Right ventricle myocardium inferior (tissue), 1 donor: ENCODE data around the gene SRI. TPM values are rescaled to one million over a fixed set of nuclear protein-coding genes. Genes with fewer than 3 reads are reported as not detected.

Experiments
- ATAC-seq: fragments of 200-7000 bp; cut with Tn5 transposase; one replicate; pipeline ENCODE4 v1.9.1; 2020; ENCODE audit warnings: mild to moderate bottlenecking, moderate library complexity
- DNase-seq: peaks from one replicate; pipeline ENCODE4 v3.0.0; 2021; ENCODE audit errors: missing footprints
- intact Hi-C: fragments of 100-400 bp; cut with DNase I; formaldehyde crosslinking; loops from one replicate; pipeline ENCODE4 v1.11.0; 2022
- total RNA-seq: library from RNA; stranded (reverse); fragmentation: NEBNext Ultra II Directional; extraction: Animal tissue kit (Norgen Biotek cat#: 25700); gene quantifications from one replicate; pipeline ENCODE4 v1.2.1, GENCODE V29; 2021
- donor health status: DM: no; HTN: yes; CAD: no; lungs with severe emphysema.

The SRI gene
- total RNA-seq, 1 donor from 2014 or later: 93.6 TPM

- ATAC-seq (no peak), DNase-seq (no peak)
- intact Hi-C loops: no loop called here
Observed at GRCh38 chr7:88229302-88229995, 9.6 kb upstream of the SRI start.

GRCh38 chr7:88226886-88227516, 7.2 kb upstream of the SRI start:
- no peak for DNase-seq
- intact Hi-C loops: no loop called here
- no peak for ATAC-seq

GRCh38 chr7:88226201-88226600, 6.4 kb upstream of the SRI start:
- ATAC-seq (no peak), DNase-seq (no peak)
- intact Hi-C loops: no loop called here

DNA sequence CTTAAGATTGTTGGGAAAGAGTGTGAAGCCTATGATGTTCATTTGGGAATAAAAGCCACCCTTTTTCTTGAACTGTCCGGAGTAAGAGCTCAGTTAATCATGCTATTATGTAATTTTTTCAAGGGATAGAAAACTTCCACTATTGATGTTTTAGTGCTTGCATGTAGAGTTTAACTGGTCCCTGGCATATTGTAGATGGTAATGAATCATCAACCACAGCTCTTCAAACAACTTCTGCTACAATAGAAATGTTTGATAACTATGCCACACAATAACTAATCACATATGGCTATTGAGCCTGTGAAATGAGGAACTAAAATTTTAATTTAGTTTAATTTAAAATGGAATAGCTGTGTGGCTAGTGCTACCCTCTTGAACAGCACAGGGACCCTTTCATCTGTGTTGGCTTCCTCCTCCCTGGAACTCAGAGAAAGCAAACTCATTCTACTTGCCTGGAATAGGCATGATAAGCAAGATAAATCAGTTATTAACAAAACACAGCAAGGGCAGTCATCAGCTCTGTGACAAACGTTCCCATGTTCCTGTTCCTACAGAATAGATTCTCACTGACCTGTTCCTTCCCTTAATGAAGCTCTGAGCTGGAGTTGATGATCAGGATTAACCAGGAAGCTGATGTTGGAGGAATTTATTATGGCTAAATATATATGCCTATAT, 4.9 kb upstream of the SRI start:
- intact Hi-C loops: no loop called here
- ATAC-seq (no peak), DNase-seq (no peak)

DNA sequence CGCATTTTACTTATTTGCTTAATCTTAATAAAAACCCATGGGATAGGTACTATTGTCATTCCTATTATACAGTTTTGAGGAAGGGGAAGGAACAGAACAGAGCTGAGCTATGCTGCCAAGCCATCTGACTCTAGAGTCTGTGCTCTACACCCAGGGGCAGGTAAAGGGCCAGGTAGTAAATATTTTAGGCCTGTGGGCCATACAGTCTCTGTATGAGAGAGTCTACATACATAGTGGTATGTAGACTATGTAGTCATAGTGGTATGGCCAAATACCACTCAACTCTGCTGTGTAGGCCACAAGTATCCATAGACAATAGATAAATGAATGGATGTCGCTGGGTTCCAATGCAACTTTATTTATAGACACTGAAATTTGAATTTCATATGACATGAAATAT, 3.4 kb upstream of the SRI start:
- intact Hi-C loops: no loop called here
- DNase-seq: no peak
- ATAC-seq: no peak

- ATAC-seq (peak; percentile 34), DNase-seq (peak; percentile 78)
- intact Hi-C loops: no loop called here
Observed at GRCh38 chr7:88218836-88219605, 817 bp downstream of the SRI start.

- intact Hi-C loops: no loop called here
- ATAC-seq: no peak
- no peak for DNase-seq
Observed at GRCh38 chr7:88218429-88218745, 1.5 kb downstream of the SRI start.

DNA sequence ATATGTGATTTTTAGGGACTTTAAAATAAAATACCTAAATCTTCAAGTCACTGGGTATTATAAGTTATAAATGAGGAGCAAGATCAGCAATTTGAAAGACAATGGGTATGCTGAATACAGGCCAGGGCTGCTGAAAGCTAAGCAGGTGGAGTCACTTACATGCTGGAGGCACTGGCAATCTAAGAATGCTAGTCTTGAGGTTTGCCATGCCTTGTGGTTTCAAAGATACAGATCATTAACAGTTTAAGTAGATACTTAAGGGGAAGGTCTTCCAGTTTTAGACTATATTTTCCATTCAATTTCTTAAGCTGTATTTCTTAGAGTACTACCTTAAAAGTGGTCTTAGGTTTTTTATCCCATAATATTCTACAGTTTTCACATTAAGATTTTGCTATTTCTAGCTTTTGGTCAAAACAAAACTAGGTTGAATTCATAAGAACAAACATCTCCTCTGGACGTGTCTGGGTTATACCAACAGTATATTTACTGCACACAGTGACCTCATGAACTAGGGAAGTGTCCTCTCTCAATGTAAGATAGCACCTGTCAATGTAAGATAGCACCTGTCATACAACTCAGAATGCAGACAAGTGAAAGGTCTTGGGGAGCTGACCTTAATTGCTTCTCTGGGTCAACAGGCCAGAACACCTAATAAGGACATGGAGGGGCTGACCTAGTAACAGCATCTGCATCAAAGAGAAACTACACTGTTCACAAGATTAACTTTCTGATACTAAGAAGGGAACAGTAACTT, 2.0 kb downstream of the SRI start:
- ATAC-seq: no peak
- intact Hi-C loops: no loop called here
- DNase-seq: no peak

- DNase-seq: no peak
- intact Hi-C loops: no loop called here
- no peak for ATAC-seq
Observed at GRCh38 chr7:88216276-88216675, 3.6 kb downstream of the SRI start.

DNA sequence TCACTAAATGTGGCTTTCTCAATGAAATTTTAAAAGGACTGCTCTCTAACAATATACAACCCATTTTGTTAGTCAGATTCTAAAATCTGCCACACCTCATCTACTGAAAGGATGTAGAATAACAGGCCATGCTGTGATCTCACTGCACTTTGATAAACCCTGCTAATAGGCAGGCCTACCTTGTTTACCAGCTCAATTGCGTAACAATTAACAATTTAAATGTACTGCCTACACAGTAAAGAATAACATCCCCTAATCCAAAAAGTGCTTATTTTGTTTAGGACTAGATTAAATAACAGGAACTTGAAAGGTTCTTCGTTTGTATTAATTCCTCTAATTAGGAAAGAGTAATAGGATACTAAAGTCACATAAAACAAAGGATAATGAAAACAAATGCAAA, 4.5 kb downstream of the SRI start:
- ATAC-seq: no peak
- DNase-seq: no peak
- intact Hi-C loops: no loop called here

DNA sequence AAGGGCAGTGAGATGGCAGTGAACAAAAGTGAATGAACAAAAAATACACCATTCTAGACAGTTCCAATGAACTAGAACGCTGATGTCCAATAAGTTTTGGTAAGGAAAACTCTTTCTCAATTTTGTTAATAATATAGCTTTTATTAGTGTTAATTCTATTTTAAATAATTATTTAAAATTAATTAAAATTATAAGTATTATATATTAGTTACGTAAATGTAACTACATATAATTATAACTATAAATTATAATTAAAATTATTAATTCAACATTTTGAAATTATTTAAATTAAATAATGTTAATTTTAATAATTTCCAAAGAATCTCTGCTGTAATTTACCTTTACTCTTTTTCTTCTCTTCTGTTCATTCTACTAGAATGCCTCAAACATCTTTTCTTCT, 5.4 kb downstream of the SRI start:
- ATAC-seq: no peak
- intact Hi-C loops: no loop called here
- no peak for DNase-seq

- DNase-seq (no peak), ATAC-seq (no peak)
Observed at GRCh38 chr7:88212918-88213317, 6.9 kb downstream of the SRI start.

GRCh38 chr7:88208521-88208920, 11.3 kb downstream of the SRI start:
- DNase-seq: no peak
- intact Hi-C loops: no loop called here
- ATAC-seq: no peak

More at GRCh38 chr7:88212918-88213317, 6.9 kb downstream of the SRI start:
- intact Hi-C loops: no loop called here

DNA sequence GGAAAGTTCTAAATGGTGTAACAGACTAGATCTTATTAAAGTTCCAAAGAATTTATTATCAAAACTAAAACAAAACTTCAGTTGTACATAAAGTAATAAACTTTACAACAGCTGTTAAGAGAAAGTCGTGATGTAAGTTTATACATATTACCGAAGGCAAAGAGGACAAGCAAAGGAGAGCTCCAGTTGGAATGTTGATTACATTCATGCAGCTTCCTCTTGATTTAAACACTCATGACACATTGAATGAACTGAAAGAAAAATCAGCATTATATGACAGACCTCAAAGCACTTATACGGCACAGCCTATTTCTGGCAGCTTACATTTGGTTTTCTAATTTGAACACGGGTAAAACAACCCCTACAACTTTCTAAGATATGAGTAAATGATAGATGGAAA, 13.6 kb downstream of the SRI start:
- intact Hi-C loops: no loop called here
- DNase-seq: no peak
- no peak for ATAC-seq

DNA sequence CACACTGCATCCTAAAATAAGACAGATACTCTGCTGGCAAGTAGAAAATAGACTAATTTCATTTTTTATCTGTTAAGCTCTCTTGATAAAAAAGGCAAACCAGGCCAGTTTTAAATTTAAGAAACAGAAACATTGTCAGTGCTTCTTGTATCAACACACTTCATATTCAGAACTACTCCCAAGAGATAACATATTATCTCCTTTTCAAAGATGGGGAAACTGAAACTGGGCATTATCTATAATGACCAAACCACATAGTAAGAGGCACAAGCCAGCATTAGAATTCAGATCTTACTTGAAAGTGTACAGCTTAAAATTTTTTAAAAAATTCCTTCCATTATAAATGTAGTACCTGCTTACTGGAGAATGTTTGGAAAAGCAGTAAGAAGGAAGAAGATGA, 14.7 kb downstream of the SRI start:
- ATAC-seq (no peak), DNase-seq (no peak)
- intact Hi-C loops: no loop called here

GRCh38 chr7:88204525-88205110, 15.2 kb downstream of the SRI start:
- ATAC-seq (no peak), DNase-seq (no peak)
- intact Hi-C loops: no loop called here

- intact Hi-C loops: no loop called here
- ATAC-seq (no peak), DNase-seq (no peak)
Observed at GRCh38 chr7:88203401-88203800, 16.4 kb downstream of the SRI start.

GRCh38 chr7:88202799-88203198, 17.0 kb downstream of the SRI start:
- no peak for ATAC-seq
- intact Hi-C loops: no loop called here
- no peak for DNase-seq

DNA sequence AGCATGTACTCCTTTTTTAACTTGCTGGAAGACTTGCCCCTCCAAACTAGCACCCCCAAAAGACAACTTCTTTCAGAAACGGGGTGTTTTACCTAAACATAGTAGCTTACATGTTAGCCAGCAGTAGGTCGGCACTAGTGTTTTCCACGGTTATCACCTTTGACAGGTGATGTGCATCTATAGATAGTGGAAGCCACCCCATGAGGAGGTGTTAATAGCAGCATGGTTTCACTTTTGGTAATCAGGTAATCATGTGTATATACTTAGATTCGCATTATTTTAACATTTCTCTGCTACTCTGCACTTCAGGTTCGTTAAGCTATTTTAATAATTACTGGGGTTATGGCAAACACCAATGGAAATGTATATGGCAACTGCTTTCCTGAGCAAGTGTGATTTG, 17.6 kb downstream of the SRI start:
- ATAC-seq (no peak), DNase-seq (no peak)
- intact Hi-C loops: no loop called here
